Nephron (organoid): Measurements from ENCODE around the gene CCNK.

Experiments
- H3K27ac Mint-ChIP-seq, 3 experiments: 2 replicates each; pipeline ENCODE4 v1.8.0; 2020; ENCODE audit warnings: mixed read lengths in 3 of 3, mild to moderate bottlenecking in 2 of 3, moderate library complexity in 1 of 3
- H3K27me3 Mint-ChIP-seq: 2 replicates; pipeline ENCODE4 v1.8.0; 2021; ENCODE audit warnings: low read depth, mild to moderate bottlenecking, moderate library complexity, mixed read lengths
- H3K36me3 Mint-ChIP-seq: 2 replicates; pipeline ENCODE4 v1.8.0; 2020; ENCODE audit warnings: low read depth, mixed read lengths
- H3K4me1 Mint-ChIP-seq: 2 replicates; pipeline ENCODE4 v1.8.0; 2020; ENCODE audit warnings: mixed read lengths
- H3K4me3 Mint-ChIP-seq, 3 experiments: 2 replicates each; pipeline ENCODE4 v1.8.0; 2020; ENCODE audit warnings: mild to moderate bottlenecking in 3 of 3, mixed read lengths in 3 of 3, moderate library complexity in 2 of 3
- H3K9me3 Mint-ChIP-seq: 2 replicates; pipeline ENCODE4 v1.8.0; 2020; ENCODE audit warnings: mixed read lengths
- CTCF ChIP-seq, 3 experiments: fragments of 200-600 bp; sonication (generic); IDR thresholded peaks; one replicate each; pipeline ENCODE4 v1.5.0; 2021; ENCODE audit warnings: antibody characterized with exemption in 3 of 3; ENCODE audit not compliant: unreplicated experiment in 3 of 3

Gene CCNK

GRCh38 chr14:99519931-99520421, 38.8 kb downstream of the CCNK start:
- Mint-ChIP-seq H3K9me3 (no peaks in the 10 kb centered on the region), H3K27me3 (no peaks in the 10 kb centered on the region), H3K4me3 (no peak overlapping the region), H3K27ac (peak overlapping the region in 1 of 3 experiments; percentile 40), H3K36me3 (no peaks in the 10 kb centered on the region), H3K4me1 (peaks cover 36% of the 10 kb centered on the region)
- no peak for TF ChIP-seq CTCF (IDR thresholded peaks at IDR 0.05; ENCODE audit: unreplicated experiment in 3 of 3)

GRCh38 chr14:99520571-99521081, 39.4 kb downstream of the CCNK start:
- H3K4me1 Mint-ChIP-seq, result peaks cover 39% of the 10 kb centered on the region
- H3K36me3 Mint-ChIP-seq, result no peaks in the 10 kb centered on the region
- H3K4me3 Mint-ChIP-seq, result peak overlapping the region in 1 of 3 experiments; percentile 27
- peak overlapping the region in 2 of 3 experiments; percentile 35 to 59 for H3K27ac Mint-ChIP-seq
- no peaks in the 10 kb centered on the region for H3K27me3 Mint-ChIP-seq
- no peak for TF ChIP-seq CTCF (IDR thresholded peaks at IDR 0.05; ENCODE audit: unreplicated experiment in 3 of 3)
- no peaks in the 10 kb centered on the region for H3K9me3 Mint-ChIP-seq

GRCh38 chr14:99521176-99522024, 40.2 kb downstream of the CCNK start:
- peak overlapping the region in 1 of 3 experiments; percentile 27 for H3K4me3 Mint-ChIP-seq
- H3K27ac Mint-ChIP-seq, result peak overlapping the region; percentile 35 to 59 (median 43)
- TF ChIP-seq CTCF (IDR thresholded peaks at IDR 0.05; ENCODE audit: unreplicated experiment in 3 of 3), result no peak
- H3K27me3 Mint-ChIP-seq, result no peaks in the 10 kb centered on the region
- H3K9me3 Mint-ChIP-seq, result no peaks in the 10 kb centered on the region
- no peaks in the 10 kb centered on the region for H3K36me3 Mint-ChIP-seq
- H3K4me1 Mint-ChIP-seq, result peaks cover 39% of the 10 kb centered on the region

GRCh38 chr14:99522025-99522401, 40.8 kb downstream of the CCNK start:
- Mint-ChIP-seq H3K9me3 (no peaks in the 10 kb centered on the region), H3K36me3 (no peaks in the 10 kb centered on the region), H3K4me1 (peaks cover 39% of the 10 kb centered on the region), H3K27ac (peak overlapping the region; percentile 80 to 86 (median 83)), H3K27me3 (no peaks in the 10 kb centered on the region), H3K4me3 (peak overlapping the region in 2 of 3 experiments; percentile 40 to 56)
- TF ChIP-seq CTCF (IDR thresholded peaks at IDR 0.05; ENCODE audit: unreplicated experiment in 3 of 3), result no peak

GRCh38 chr14:99522457-99522891, 41.3 kb downstream of the CCNK start:
- no peak for TF ChIP-seq CTCF (IDR thresholded peaks at IDR 0.05; ENCODE audit: unreplicated experiment in 3 of 3)
- Mint-ChIP-seq H3K4me1 (peaks cover 39% of the 10 kb centered on the region), H3K4me3 (peak overlapping the region in 2 of 3 experiments; percentile 40 to 56), H3K36me3 (no peaks in the 10 kb centered on the region), H3K27me3 (no peaks in the 10 kb centered on the region), H3K27ac (peak overlapping the region; percentile 80 to 86 (median 83)), H3K9me3 (no peaks in the 10 kb centered on the region)
